ENCODE results near the gene CST11.
"Not testable (repeated sequence)": the region's sequence is repeated elsewhere in the genome, so short reads cannot be mapped to it uniquely, and the experiment has no call there.

The CST11 gene

GRCh38 chr20:23476015-23476754, 23.5 kb upstream of the CST11 start:
- H3K27ac ChIP-seq (ENCODE audit: low read length), result no peak overlapping the region
- H3K4me1 ChIP-seq (ENCODE audit: insufficient read depth, low read length), result peaks cover 13% of the 10 kb centered on the region; the same call in 1 of the 2 replicates
- no peak overlapping the region for H3K4me3 ChIP-seq (ENCODE audit: low read length)
- H3K9me3 ChIP-seq (ENCODE audit: insufficient read depth, low read depth, low read length), result no peaks in the 10 kb centered on the region
- H3K9ac ChIP-seq (ENCODE audit: low read depth, low read length), result no peak overlapping the region
- H3K36me3 ChIP-seq (ENCODE audit: insufficient read depth, low read depth, low read length), result no peaks in the 10 kb centered on the region
- peaks cover 16% of the 10 kb centered on the region for H3K27me3 ChIP-seq (ENCODE audit: insufficient read depth, low read length)

- Histone ChIP-seq H3K9ac (ENCODE audit: low read depth, low read length) (no peak overlapping the region), H3K27ac (ENCODE audit: low read length) (no peak overlapping the region), H3K36me3 (ENCODE audit: insufficient read depth, low read depth, low read length) (no peaks in the 10 kb centered on the region), H3K4me1 (ENCODE audit: insufficient read depth, low read length) (peaks cover 13% of the 10 kb centered on the region; the same call in 1 of the 2 replicates), H3K4me3 (ENCODE audit: low read length) (no peak overlapping the region), H3K9me3 (ENCODE audit: insufficient read depth, low read depth, low read length) (no peaks in the 10 kb centered on the region), H3K27me3 (ENCODE audit: insufficient read depth, low read length) (peaks cover 16% of the 10 kb centered on the region)
These were observed 22.7 kb upstream of the CST11 start for GRCh38 chr20:23475395-23475794.

- not testable (repeated sequence) for H3K4me3 ChIP-seq (ENCODE audit: low read length); H3K9me3 ChIP-seq (ENCODE audit: insufficient read depth, low read depth, low read length); H3K9ac ChIP-seq (ENCODE audit: low read depth, low read length); H3K36me3 ChIP-seq (ENCODE audit: insufficient read depth, low read depth, low read length)
- peak overlapping the region; percentile 58 for H3K27ac ChIP-seq (ENCODE audit: low read length)
- peaks cover 13% of the 10 kb centered on the region; the same call in 1 of the 2 replicates for H3K4me1 ChIP-seq (ENCODE audit: insufficient read depth, low read length)
- H3K27me3 ChIP-seq (ENCODE audit: insufficient read depth, low read length), result peaks cover 16% of the 10 kb centered on the region
These were observed 20.6 kb upstream of the CST11 start for GRCh38 chr20:23473293-23473692.

GRCh38 chr20:23472306-23472705, 19.6 kb upstream of the CST11 start:
- H3K9me3 ChIP-seq (ENCODE audit: insufficient read depth, low read depth, low read length); H3K4me3 ChIP-seq (ENCODE audit: low read length); H3K9ac ChIP-seq (ENCODE audit: low read depth, low read length); H3K27ac ChIP-seq (ENCODE audit: low read length); H3K36me3 ChIP-seq (ENCODE audit: insufficient read depth, low read depth, low read length): not testable (repeated sequence)
- Histone ChIP-seq H3K4me1 (ENCODE audit: insufficient read depth, low read length) (peaks cover 13% of the 10 kb centered on the region; the same call in 1 of the 2 replicates), H3K27me3 (ENCODE audit: insufficient read depth, low read length) (peaks cover 16% of the 10 kb centered on the region)

- H3K9me3 ChIP-seq (ENCODE audit: insufficient read depth, low read depth, low read length), result peaks cover 36% of the 10 kb centered on the region
- H3K4me1 ChIP-seq (ENCODE audit: insufficient read depth, low read length); H3K27me3 ChIP-seq (ENCODE audit: insufficient read depth, low read length); H3K9ac ChIP-seq (ENCODE audit: low read depth, low read length); H3K36me3 ChIP-seq (ENCODE audit: insufficient read depth, low read depth, low read length); H3K4me3 ChIP-seq (ENCODE audit: low read length); H3K27ac ChIP-seq (ENCODE audit: low read length): not testable (repeated sequence)
These were observed 14.3 kb upstream of the CST11 start for GRCh38 chr20:23466961-23467360.

- peaks cover 6% of the 10 kb centered on the region; the same call in 1 of the 2 replicates for H3K4me1 ChIP-seq (ENCODE audit: insufficient read depth, low read length)
- no peak overlapping the region for H3K9ac ChIP-seq (ENCODE audit: low read depth, low read length)
- peaks cover 18% of the 10 kb centered on the region for H3K9me3 ChIP-seq (ENCODE audit: insufficient read depth, low read depth, low read length)
- H3K4me3 ChIP-seq (ENCODE audit: low read length), result no peak overlapping the region
- no peaks in the 10 kb centered on the region for H3K36me3 ChIP-seq (ENCODE audit: insufficient read depth, low read depth, low read length)
- H3K27ac ChIP-seq (ENCODE audit: low read length), result no peak overlapping the region
- H3K27me3 ChIP-seq (ENCODE audit: insufficient read depth, low read length), result no peaks in the 10 kb centered on the region
These were observed 8.5 kb upstream of the CST11 start for GRCh38 chr20:23461180-23461579.

- Histone ChIP-seq H3K4me3 (ENCODE audit: low read length) (no peak overlapping the region), H3K36me3 (ENCODE audit: insufficient read depth, low read depth, low read length) (no peaks in the 10 kb centered on the region), H3K27me3 (ENCODE audit: insufficient read depth, low read length) (no peaks in the 10 kb centered on the region), H3K9ac (ENCODE audit: low read depth, low read length) (no peak overlapping the region), H3K9me3 (ENCODE audit: insufficient read depth, low read depth, low read length) (peaks cover 6% of the 10 kb centered on the region), H3K27ac (ENCODE audit: low read length) (no peak overlapping the region), H3K4me1 (ENCODE audit: insufficient read depth, low read length) (peaks cover 6% of the 10 kb centered on the region; the same call in 1 of the 2 replicates)
These were observed 6.9 kb upstream of the CST11 start for GRCh38 chr20:23459461-23460150.

GRCh38 chr20:23456873-23457272, 4.2 kb upstream of the CST11 start:
- Histone ChIP-seq H3K9me3 (ENCODE audit: insufficient read depth, low read depth, low read length) (no peaks in the 10 kb centered on the region), H3K27ac (ENCODE audit: low read length) (no peak overlapping the region), H3K4me3 (ENCODE audit: low read length) (no peak overlapping the region), H3K9ac (ENCODE audit: low read depth, low read length) (no peak overlapping the region), H3K27me3 (ENCODE audit: insufficient read depth, low read length) (no peaks in the 10 kb centered on the region), H3K4me1 (ENCODE audit: insufficient read depth, low read length) (peaks cover 6% of the 10 kb centered on the region; the same call in 1 of the 2 replicates), H3K36me3 (ENCODE audit: insufficient read depth, low read depth, low read length) (no peaks in the 10 kb centered on the region)

- no peaks in the 10 kb centered on the region for H3K36me3 ChIP-seq (ENCODE audit: insufficient read depth, low read depth, low read length)
- no peak overlapping the region for H3K27ac ChIP-seq (ENCODE audit: low read length)
- H3K4me3 ChIP-seq (ENCODE audit: low read length), result no peak overlapping the region
These were observed 3.7 kb upstream of the CST11 start for GRCh38 chr20:23456409-23456808.

GRCh38 chr20:23455639-23456038, 3.0 kb upstream of the CST11 start:
- peaks cover 3% of the 10 kb centered on the region; the same call in 1 of the 2 replicates for H3K4me1 ChIP-seq (ENCODE audit: insufficient read depth, low read length)
- no peaks in the 10 kb centered on the region for H3K27me3 ChIP-seq (ENCODE audit: insufficient read depth, low read length)
- H3K4me3 ChIP-seq (ENCODE audit: low read length), result no peak overlapping the region
- H3K9ac ChIP-seq (ENCODE audit: low read depth, low read length), result no peak overlapping the region
- H3K27ac ChIP-seq (ENCODE audit: low read length), result no peak overlapping the region
- H3K36me3 ChIP-seq (ENCODE audit: insufficient read depth, low read depth, low read length), result no peaks in the 10 kb centered on the region
- H3K9me3 ChIP-seq (ENCODE audit: insufficient read depth, low read depth, low read length), result no peaks in the 10 kb centered on the region

More at GRCh38 chr20:23456409-23456808, 3.7 kb upstream of the CST11 start:
- Histone ChIP-seq H3K4me1 (ENCODE audit: insufficient read depth, low read length) (peaks cover 6% of the 10 kb centered on the region; the same call in 1 of the 2 replicates), H3K27me3 (ENCODE audit: insufficient read depth, low read length) (no peaks in the 10 kb centered on the region), H3K9ac (ENCODE audit: low read depth, low read length) (no peak overlapping the region), H3K9me3 (ENCODE audit: insufficient read depth, low read depth, low read length) (no peaks in the 10 kb centered on the region)

GRCh38 chr20:23454816-23455215, 2.1 kb upstream of the CST11 start:
- H3K9me3 ChIP-seq (ENCODE audit: insufficient read depth, low read depth, low read length), result no peaks in the 10 kb centered on the region
- no peaks in the 10 kb centered on the region for H3K36me3 ChIP-seq (ENCODE audit: insufficient read depth, low read depth, low read length)
- no peak overlapping the region for H3K27ac ChIP-seq (ENCODE audit: low read length)
- no peak overlapping the region for H3K9ac ChIP-seq (ENCODE audit: low read depth, low read length)
- H3K27me3 ChIP-seq (ENCODE audit: insufficient read depth, low read length), result no peaks in the 10 kb centered on the region
- H3K4me3 ChIP-seq (ENCODE audit: low read length), result no peak overlapping the region
- H3K4me1 ChIP-seq (ENCODE audit: insufficient read depth, low read length), result no peaks in the 10 kb centered on the region
